Esophagus squamous epithelium (tissue), 4 donors: ENCODE measurements around the gene CRTC3.
"Not testable (repeated sequence)": the region's sequence is repeated elsewhere in the genome, so short reads cannot be mapped to it uniquely, and the experiment has no call there.

Source experiments
- POLR2A ChIP-seq, 4 donors: fragments of 450-650 bp; IDR thresholded peaks; one replicate each; pipeline ENCODE4 v1.6.1; 2017; ENCODE audit warnings: antibody characterized with exemption in 4 of 4, mild to moderate bottlenecking in 4 of 4, moderate library complexity in 3 of 4
- TF ChIP-seq, protein P1 (sequence below), 6 experiments: fragments of 450-650 bp in 4 of 6; fragments of 200-600 bp in 2 of 6; sonication (generic) in 2 of 6; IDR thresholded peaks; one replicate each; pipeline ENCODE4 v1.5.1; 2016 to 2019; ENCODE audit warnings: antibody characterized with exemption in 6 of 6, mild to moderate bottlenecking in 4 of 6, moderate library complexity in 4 of 6

DNA sequence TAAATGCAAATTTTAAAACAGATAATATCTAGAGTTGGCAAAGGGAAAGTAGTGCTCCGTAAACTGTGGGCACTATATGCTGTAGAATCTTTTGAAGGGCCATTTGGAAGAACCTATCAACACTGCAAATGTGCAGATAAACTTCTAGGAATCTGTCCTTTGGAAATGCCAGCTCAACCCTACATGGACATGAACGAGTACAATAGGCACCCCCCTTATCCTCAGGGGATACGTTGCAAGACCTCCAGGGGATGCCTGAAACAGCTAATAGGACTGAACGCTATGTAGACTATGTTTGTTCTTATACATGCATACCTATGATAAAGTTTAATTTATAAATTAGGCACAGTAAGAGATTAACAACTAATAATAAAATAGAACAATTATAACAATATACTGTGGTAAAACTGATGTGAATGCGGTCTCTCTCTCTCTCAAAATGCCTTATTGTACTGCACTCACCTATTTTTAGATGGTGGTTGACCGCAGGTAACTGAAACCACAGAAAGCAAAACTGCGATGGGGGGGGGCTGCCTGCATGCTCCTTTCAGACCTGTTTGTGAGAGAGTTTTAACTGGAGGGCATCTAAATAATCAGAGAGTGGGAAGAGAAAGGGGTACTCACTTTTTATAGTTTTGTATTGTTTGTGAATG is 127.9 kb downstream of the CRTC3 start:
- TF ChIP-seq, protein P1, sequence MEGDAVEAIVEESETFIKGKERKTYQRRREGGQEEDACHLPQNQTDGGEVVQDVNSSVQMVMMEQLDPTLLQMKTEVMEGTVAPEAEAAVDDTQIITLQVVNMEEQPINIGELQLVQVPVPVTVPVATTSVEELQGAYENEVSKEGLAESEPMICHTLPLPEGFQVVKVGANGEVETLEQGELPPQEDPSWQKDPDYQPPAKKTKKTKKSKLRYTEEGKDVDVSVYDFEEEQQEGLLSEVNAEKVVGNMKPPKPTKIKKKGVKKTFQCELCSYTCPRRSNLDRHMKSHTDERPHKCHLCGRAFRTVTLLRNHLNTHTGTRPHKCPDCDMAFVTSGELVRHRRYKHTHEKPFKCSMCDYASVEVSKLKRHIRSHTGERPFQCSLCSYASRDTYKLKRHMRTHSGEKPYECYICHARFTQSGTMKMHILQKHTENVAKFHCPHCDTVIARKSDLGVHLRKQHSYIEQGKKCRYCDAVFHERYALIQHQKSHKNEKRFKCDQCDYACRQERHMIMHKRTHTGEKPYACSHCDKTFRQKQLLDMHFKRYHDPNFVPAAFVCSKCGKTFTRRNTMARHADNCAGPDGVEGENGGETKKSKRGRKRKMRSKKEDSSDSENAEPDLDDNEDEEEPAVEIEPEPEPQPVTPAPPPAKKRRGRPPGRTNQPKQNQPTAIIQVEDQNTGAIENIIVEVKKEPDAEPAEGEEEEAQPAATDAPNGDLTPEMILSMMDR (IDR thresholded peaks at IDR 0.05), result not testable (repeated sequence)
- TF ChIP-seq POLR2A (IDR thresholded peaks at IDR 0.05), result not testable (repeated sequence)
